Measurements from ENCODE around the gene HK3. TPM values are rescaled to one million over a fixed set of nuclear protein-coding genes. Genes with fewer than 3 reads are reported as not detected.

Gene HK3
- total RNA-seq, 1 donor from 2014 or later = 4.0 TPM

GRCh38 chr5:176902102-176902814, 3.1 kb upstream of the HK3 start:
- no peak for DNase-seq (ENCODE audit: low spot score)

GRCh38 chr5:176901260-176902101, 2.3 kb upstream of the HK3 start:
- DNase-seq (ENCODE audit: low spot score) = no peak

GRCh38 chr5:176900780-176901204, 1.6 kb upstream of the HK3 start:
- no peak for DNase-seq (ENCODE audit: low spot score)

- no peak for DNase-seq (ENCODE audit: low spot score)
Observed at GRCh38 chr5:176899946-176900779, 1.0 kb upstream of the HK3 start.

GRCh38 chr5:176897263-176897662, 1.9 kb downstream of the HK3 start:
- DNase-seq (ENCODE audit: low spot score) = no peak

DNA sequence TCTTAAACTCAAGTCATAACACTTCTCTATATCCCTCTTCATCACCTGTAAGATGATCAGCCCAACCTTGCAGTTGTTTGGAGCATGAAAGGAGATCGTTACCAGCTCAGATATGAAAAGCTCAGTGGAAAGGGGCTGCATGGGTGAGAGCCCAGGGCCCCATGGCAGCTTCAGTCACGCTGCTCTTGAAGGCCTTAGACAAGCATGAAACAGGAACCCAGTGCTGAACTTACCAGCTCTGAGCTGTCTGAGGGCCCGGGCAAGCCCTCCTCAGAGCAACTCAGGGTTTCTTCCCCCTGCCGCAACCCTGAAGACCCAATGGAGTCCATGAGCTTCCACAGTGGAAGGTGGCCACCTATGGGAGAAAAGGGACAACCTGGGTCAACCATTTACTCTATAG, 3.3 kb downstream of the HK3 start:
- no peak for DNase-seq (ENCODE audit: low spot score)

GRCh38 chr5:176894298-176894697, 4.8 kb downstream of the HK3 start:
- DNase-seq (ENCODE audit: low spot score) = no peak

DNA sequence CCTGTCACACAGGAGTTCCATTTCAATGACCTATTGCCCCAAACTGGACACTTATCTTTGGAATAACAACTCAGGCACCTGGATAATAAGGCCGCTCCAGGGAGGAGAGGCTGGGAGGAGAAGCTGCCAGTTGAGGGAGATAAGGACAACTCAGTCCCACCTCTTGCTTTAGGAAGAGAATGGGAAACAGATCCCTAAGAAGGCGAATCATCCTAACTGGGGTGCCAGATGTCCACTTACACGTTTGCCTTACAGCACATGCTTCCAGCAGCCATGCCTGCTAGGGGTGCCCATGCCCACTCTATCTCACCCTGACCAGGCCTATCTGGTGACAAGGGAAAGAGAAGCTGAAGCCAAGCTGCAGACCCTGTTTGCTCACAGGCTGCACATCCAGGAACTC, 6.5 kb downstream of the HK3 start:
- DNase-seq (ENCODE audit: low spot score) = no peak

DNA sequence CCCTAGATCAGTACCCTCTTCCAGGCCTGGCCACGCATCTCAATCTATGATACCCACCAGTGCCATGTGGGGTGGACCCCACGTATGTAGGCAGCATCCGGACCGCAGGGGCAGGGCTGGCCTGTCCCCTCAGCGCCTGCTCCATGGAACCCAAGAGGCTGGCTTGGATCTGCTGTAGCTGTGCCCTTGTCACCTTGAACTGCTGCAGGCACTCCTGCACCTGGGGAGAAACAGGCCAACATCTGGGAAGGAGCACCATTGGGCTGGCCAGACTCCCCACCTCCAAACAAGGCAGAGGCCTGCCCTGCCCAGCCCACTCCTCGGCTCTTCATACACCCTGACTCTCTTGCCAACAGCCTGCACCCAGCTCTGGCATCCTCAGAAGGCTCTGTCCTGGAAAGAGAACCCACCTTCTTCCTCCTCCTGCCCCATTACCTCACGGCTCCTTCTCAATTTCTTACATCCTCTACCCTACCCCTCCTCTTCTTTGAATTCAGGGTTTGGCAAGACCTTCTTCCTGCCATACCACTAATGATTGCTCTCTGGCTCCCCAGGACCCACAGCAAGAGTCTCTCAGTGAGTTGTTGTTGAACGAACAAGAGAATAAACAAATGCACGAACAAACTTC, 7.7 kb downstream of the HK3 start:
- no peak for DNase-seq (ENCODE audit: low spot score)

DNA sequence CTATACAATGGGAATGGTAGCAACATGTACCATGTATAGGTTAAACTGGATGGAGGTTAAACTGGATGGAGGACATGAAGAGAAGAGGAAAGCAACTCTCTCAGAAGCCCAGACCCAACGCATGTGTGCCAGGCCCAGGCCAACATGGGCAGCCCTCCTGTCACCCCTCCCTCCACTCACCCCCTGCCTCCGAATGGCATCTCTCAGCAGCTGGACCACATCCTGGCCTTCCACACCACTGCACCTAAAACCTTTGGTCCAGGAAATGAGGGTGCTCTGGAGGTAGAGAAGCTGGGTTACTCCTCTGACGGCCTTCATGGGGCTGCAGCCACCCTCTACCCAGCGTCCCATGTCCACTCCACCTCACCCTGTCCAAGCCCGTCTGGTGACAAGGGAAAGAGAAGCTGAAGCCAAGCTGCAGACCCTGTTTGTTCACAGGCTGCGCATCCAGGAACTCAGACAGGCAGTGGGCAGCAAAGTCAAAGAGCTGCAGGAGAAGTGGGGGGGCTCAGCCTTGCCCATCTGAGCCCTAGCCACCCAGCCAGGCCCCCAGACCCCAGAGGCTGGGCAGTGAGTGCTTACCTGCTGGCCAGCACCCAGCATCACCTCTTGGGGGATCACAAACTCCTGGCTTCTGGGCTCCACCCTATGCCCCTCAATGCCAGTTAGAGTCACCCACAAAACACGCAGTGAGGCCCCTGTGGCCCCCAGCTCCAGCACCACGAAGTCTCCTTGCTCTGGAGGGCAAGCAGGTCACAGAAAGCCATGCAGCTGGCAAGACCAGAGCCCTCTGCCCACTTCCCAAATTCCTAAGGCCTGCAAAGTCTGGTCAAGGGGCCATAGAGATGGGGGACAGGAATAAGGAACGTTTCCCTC, 8.5 kb downstream of the HK3 start:
- DNase-seq (ENCODE audit: low spot score) = no peak

- DNase-seq (ENCODE audit: low spot score) = no peak
Observed at GRCh38 chr5:176889321-176890280, 9.5 kb downstream of the HK3 start.

DNA sequence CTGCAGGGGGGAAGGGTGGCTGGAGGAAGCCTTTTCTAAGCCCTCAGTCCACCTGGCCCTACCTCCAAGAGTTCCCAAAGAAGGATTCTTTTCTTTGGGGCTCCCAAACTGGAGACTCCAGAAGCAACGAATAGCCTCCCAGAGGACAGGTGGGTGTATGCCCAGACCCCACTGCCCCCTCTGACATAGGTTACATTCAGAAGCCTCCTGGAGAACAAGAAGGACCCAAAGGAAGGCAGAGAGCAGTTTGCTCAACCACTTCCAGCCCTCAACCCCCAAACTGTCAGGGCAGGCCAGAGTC, 10.3 kb downstream of the HK3 start:
- DNase-seq (ENCODE audit: low spot score) = no peak

GRCh38 chr5:176888016-176888864, 10.9 kb downstream of the HK3 start:
- DNase-seq (ENCODE audit: low spot score) = no peak

DNA sequence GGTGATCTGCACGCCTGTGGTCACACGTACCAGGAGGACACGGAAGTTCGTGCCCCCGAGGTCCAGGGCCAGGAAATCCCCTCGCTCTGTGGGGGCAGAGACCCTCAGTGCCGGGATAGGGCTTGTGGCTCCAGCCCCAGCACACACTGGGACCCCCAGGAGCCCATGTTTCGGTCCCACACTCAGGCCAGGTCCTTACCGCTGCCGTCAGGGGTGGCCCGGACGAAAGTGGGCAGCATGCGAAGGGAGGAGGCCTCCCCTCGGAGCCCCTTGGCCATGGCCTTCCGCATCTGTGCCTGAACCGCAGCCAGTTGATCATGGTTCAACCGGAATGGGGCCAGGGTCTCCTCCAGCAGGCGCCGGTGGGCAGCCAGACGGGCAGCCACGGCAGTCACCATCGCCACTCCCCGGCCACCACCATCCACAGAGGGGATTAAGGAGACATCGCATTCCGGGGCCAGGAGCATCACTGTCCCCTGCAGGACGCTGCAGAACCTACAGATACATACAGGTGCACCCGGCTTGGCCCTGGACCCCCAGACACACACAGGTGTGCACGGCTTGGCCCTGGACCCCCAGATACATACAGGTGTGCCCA, 11.8 kb downstream of the HK3 start:
- DNase-seq (ENCODE audit: low spot score) = no peak

DNA sequence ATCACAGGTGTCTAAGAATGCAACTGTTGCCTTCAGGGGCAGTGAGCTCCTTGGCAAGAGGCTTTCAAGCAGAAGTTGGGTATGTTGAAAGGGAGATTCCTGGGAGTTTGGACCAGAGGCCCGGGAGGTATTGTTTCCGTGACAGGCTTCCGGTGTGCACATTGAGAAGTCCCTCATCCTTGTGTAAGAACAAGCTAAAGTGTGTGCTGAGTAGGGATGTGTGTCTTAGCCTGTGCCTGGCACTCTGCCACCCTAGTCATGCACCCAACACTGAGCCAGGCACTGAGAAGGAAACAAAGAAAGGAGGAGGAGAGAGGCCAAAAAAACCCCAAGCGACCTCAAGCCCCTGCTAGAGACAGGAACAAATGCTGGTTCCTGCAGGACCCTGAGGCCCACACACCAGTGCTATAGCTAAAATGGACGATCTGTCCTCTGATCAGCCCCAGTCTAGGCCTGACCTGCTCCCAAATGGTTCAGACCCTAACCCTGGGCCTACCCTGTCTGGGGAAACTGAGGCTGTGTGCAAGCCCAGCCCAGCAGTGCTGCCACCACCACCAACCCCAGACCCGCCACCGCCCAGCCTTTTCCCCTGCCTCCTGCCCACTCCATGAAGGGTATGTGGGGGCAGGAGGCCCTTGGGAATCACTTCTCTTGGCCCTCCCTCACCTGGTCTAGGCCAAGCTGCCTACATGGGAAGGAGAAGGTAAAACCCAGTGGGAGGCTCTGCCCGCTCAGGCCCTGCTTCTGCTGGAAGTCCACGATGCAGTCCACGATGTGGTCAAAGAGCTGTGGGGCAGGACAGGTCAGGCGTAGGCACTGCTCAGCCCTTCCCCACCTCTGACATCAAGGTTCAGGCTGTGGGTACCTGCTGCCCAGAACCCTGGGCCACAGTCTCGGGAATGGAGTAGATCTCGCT, 12.6 kb downstream of the HK3 start:
- DNase-seq (ENCODE audit: low spot score) = no peak

- DNase-seq (ENCODE audit: low spot score) = no peak
Observed at GRCh38 chr5:176884571-176884890, 14.6 kb downstream of the HK3 start.

DNA sequence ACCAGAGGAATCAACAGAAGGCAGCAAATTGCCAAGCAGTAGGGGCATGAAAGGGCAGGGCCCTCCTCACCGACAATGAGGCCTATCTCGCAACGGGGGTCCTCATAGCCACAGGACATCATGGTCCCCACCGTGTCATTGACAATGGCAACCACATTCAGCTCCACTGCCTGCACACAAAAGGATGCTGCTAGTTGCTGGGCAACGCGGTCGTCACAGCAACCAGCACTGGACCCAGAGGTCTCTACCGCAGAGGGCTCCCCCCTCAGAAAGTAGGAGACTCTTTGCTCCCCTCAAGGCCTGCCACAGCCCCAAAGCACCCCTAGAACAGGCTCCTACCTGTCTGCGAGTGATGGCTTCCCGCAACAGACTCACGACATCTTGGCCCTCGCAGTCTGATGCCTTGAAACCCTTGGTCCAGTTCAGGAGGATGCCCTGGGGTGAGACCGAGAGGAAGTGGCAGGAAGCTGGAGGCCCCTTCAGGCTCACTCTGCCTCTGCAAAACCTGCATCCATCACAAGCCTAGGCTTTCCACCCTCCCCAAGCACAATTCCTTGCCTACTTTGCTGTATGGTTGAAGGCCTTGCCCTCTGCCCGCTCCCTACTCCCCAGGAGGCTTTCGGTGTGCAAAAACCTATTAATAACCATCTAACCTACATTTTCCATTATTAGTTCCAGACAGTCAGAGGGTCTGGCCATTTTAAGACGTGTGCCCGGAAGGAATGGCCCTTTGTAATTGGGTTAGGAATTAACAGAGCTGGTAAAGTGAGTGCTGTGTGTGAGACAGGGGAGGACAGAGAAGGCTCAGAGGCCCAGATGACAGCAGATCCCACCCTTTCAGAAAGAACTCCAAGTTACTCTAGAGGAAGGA, 15.2 kb downstream of the HK3 start:
- no peak for DNase-seq (ENCODE audit: low spot score)
